Tibial nerve (tissue), 4 donors: ENCODE data around the gene PIEZO2. TPM values are rescaled to one million over a fixed set of nuclear protein-coding genes. Genes with fewer than 3 reads are reported as not detected.

ENCODE experiments used
- DNase-seq, 2 donors: peaks; one replicate each; pipeline ENCODE4 v3.0.0-alpha.2; 2019; ENCODE audit warnings: low spot score in 2 of 2
- H3K27ac ChIP-seq, 4 donors: fragments of 200-600 bp; sonication (generic) in 3 of 4; one replicate each; pipeline ENCODE4 v1.5.1; 2017 to 2019; ENCODE audit warnings: mild to moderate bottlenecking in 1 of 4
- H3K27me3 ChIP-seq, 2 donors: fragments of 200-600 bp; sonication (generic) in 1 of 2; one replicate each; pipeline versions ENCODE4 v1.5.1 to v1.6.0; 2017 to 2019
- H3K36me3 ChIP-seq, 3 donors: fragments of 200-600 bp; sonication (generic); one replicate each; pipeline ENCODE4 v1.5.1; 2018 to 2019
- H3K4me1 ChIP-seq, 4 donors: fragments of 200-600 bp; sonication (generic) in 3 of 4; one replicate each; pipeline ENCODE4 v1.5.1; 2017 to 2019
- H3K4me3 ChIP-seq, 4 donors: fragments of 200-600 bp; sonication (generic) in 3 of 4; one replicate each; pipeline ENCODE4 v1.5.1; 2017 to 2019; ENCODE audit warnings: mild to moderate bottlenecking in 1 of 4, moderate library complexity in 1 of 4
- H3K9me3 ChIP-seq, 4 donors: fragments of 200-600 bp; sonication (generic) in 3 of 4; one replicate each; pipeline ENCODE4 v1.5.1; 2017 to 2019
- CTCF ChIP-seq, 5 experiments: fragments of 200-600 bp in 3 of 5; fragments of 450-650 bp in 2 of 5; sonication (generic) in 3 of 5; IDR thresholded peaks; one replicate each; pipeline ENCODE4 v1.5.1; 2016 to 2019; ENCODE audit warnings: antibody characterized with exemption in 5 of 5, mild to moderate bottlenecking in 3 of 5, moderate library complexity in 2 of 5
- EP300 ChIP-seq, 2 donors: sonication (generic); formaldehyde crosslinking; IDR thresholded peaks; one replicate each; pipeline ENCODE4 v1.6.1; 2017; ENCODE audit warnings: antibody characterized with exemption in 2 of 2, mild to moderate bottlenecking in 1 of 2
- POLR2A ChIP-seq, 2 donors: fragments of 450-650 bp; IDR thresholded peaks; one replicate each; pipeline ENCODE4 v1.6.1; 2017; ENCODE audit warnings: antibody characterized with exemption in 2 of 2, mild to moderate bottlenecking in 2 of 2, moderate library complexity in 2 of 2
- WGBS, 2 donors: methylation state at CpG; one replicate each; pipeline ENCODE4 v1.1.5; 2018; 5-methylcytosine and 5-hydroxymethylcytosine counted together
- total RNA-seq, 4 donors: library from RNA; depleted of rRNA; stranded (reverse); fragments of >200 nt; gene quantifications; one replicate each; pipeline ENCODE4 v1.1.0, GENCODE V29; 2016

PIEZO2 gene
- total RNA-seq, 4 donors from 2014 or later: 17.0 to 27.7 (median 22.3) TPM

- TF ChIP-seq EP300 (IDR thresholded peaks at IDR 0.05) (no peak), CTCF (IDR thresholded peaks at IDR 0.05) (peak; percentile 53 to 78 (median 67))
- DNase-seq: peak; percentile 23 to 91
- no peaks in the 10 kb centered on the region for H3K27me3 ChIP-seq
- peaks cover 0 to 27% (median 6%) of the 10 kb centered on the region in 4 donors for H3K4me1 ChIP-seq
- no peaks in the 10 kb centered on the region for H3K9me3 ChIP-seq
- H3K4me3 ChIP-seq: peak overlapping the region in 2 of 4 donors; percentile 3 to 29
- WGBS, 2 donors: 20 to 22% methylated on average over 7 of the region's 7 CpGs
- peak overlapping the region in 2 of 4 donors; percentile 53 to 67 for H3K27ac ChIP-seq
- no peaks in the 10 kb centered on the region for H3K36me3 ChIP-seq
Observed at GRCh38 chr18:11040823-11041656, 108.3 kb downstream of the PIEZO2 start.

GRCh38 chr18:11040359-11040758, 109.0 kb downstream of the PIEZO2 start:
- no peaks in the 10 kb centered on the region for H3K36me3 ChIP-seq
- peaks cover 0 to 27% (median 6%) of the 10 kb centered on the region in 4 donors for H3K4me1 ChIP-seq
- peak overlapping the region in 2 of 4 donors; percentile 3 to 29 for H3K4me3 ChIP-seq
- no peak for TF ChIP-seq CTCF (IDR thresholded peaks at IDR 0.05)
- TF ChIP-seq EP300 (IDR thresholded peaks at IDR 0.05): no peak
- TF ChIP-seq POLR2A (IDR thresholded peaks at IDR 0.05): no peak
- no peaks in the 10 kb centered on the region for H3K27me3 ChIP-seq
- peak overlapping the region in 2 of 4 donors; percentile 53 to 67 for H3K27ac ChIP-seq
- H3K9me3 ChIP-seq: no peaks in the 10 kb centered on the region
- DNase-seq: no peak
- WGBS, 2 donors: 52 to 59% methylated on average over 4 of the region's 4 CpGs

- H3K4me3 ChIP-seq: no peak overlapping the region
- no peaks in the 10 kb centered on the region for H3K9me3 ChIP-seq
- no peak for DNase-seq
- no peak overlapping the region for H3K27ac ChIP-seq
- H3K4me1 ChIP-seq: peaks cover 0 to 36% (median 6%) of the 10 kb centered on the region in 4 donors
- no peaks in the 10 kb centered on the region for H3K27me3 ChIP-seq
- 60 to 73% methylated on average over 3 of the region's 3 CpGs for WGBS, 2 donors
- H3K36me3 ChIP-seq: no peaks in the 10 kb centered on the region
- TF ChIP-seq CTCF (IDR thresholded peaks at IDR 0.05) (no peak), EP300 (IDR thresholded peaks at IDR 0.05) (no peak), POLR2A (IDR thresholded peaks at IDR 0.05) (no peak)
Observed at GRCh38 chr18:11037533-11038240, 111.7 kb downstream of the PIEZO2 start.

DNA sequence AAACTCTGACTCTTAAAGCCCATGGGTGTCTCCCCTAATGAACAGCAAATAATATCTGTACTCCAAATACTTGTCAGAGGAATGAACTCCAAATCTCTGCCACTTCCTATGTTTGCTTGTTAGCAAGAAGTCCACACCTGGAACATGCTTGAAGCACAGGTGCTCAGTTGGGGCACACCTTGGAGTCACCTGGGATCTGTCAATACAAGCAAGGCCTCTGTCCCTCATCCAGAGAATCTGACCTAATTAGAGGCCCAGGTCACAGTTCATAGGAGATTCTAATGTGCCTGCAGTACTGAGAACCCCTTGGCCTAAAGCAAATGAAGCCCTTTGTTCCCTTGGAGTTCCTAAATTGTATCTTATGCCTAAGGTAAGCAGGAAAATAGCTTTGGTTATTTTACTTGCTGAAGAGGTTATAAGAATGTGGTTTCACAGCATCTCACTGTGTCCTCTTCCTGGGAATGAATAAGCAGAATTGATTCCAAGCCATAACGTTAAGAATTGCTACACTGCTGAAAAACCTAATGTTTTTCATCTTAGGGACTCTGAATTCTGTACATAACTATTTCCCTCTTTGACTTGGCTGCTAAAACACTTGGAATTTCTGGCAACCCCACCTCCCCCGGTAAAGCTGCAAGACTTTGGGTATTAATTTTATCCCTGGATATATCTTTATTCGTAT, 113.4 kb downstream of the PIEZO2 start:
- no peaks in the 10 kb centered on the region for H3K36me3 ChIP-seq
- 48 to 55% methylated on average over 3 of the region's 3 CpGs for WGBS, 2 donors
- no peak overlapping the region for H3K4me3 ChIP-seq
- H3K9me3 ChIP-seq: no peaks in the 10 kb centered on the region
- DNase-seq: no peak
- no peaks in the 10 kb centered on the region for H3K27me3 ChIP-seq
- no peak overlapping the region for H3K27ac ChIP-seq
- no peak for TF ChIP-seq POLR2A (IDR thresholded peaks at IDR 0.05)
- TF ChIP-seq EP300 (IDR thresholded peaks at IDR 0.05): no peak
- no peak for TF ChIP-seq CTCF (IDR thresholded peaks at IDR 0.05)
- peaks cover 0 to 26% (median 6%) of the 10 kb centered on the region in 4 donors for H3K4me1 ChIP-seq
